ENCODE results near the gene GLIPR1.
A peak's percentile ranks its signal among the peaks of the same experiment; 100 is the strongest.
"Not testable (repeated sequence)": the region's sequence is repeated elsewhere in the genome, so short reads cannot be mapped to it uniquely, and the experiment has no call there.

GLIPR1 gene

DNA sequence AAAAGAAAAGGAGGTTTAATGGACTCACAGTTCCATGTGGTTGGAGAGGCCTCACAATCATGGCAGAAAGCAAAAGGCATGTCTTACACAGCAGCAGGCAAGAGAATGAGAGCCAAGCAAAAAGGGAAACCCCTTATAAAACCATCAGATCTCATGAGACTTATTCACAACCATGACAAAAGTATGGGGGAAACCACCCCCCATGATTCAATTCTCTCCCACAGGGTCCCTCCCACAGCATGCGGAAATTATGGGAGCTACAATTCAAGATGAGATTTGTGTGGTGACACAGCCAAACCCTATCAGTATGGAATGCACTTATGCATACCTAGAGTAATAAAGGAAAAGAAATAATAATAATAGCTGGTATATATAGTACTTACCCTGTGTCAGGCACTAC is 4.5 kb upstream of the GLIPR1 start:
- DNase-seq: no peak

- DNase-seq: no peak
Observed at GRCh38 chr12:75477137-75477536, 3.4 kb upstream of the GLIPR1 start.

DNA sequence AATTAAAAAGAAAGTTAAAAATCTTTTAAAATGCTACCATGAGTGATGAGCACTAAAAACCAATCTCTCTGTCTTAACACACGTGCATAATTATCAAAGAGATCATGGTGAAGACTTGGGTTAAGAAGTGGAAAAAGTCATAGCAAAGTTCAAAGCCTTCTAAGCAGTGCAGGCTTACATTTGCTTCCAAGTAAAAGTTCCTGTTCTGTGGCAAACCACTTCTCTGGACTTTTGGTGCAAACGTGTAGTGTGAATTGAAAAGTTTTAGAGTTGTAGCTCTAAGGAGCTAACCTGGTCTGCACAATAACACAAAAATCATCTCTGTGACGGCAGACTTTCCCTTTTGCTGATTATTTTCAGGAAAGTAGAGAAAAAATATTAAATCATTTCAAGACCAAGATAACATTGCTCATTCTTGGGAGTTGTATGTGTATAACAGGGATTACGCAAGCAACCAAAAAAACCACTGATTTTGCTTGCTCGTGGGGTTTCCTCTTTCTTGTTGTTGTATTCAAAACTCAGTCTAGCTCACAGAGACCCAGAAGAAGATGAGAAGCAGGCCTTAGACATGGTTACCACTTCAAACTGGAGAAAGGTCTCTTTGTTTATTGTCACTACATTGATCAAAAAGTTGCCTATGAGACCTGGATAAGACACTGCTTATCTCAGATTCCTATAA is 2.3 kb upstream of the GLIPR1 start:
- DNase-seq: no peak

DNA sequence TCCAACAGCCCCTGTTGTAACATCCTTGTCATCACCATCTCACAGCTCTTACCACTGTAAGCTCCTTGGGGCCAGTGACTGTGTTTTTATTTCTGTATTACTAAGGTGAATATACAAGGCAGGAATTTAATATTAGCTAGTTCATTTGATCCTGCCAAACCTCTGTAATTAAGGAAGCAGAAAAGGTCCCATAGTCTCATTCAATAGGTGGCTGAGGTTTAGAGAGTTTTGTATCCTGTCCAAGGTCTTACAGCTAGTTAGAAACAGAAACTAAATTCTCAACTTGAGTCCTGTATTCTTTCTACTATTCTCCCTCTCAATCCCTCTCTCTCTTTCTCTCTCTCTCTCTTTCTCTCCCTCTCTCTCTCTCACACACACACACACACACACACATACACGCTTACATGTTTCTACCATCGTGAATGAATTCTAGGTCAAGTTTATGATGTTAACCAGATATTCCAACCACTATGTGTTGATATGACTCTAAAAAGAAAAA is 543 bp upstream of the GLIPR1 start:
- DNase-seq: peak in 1 of 2 experiments; percentile 36

DNA sequence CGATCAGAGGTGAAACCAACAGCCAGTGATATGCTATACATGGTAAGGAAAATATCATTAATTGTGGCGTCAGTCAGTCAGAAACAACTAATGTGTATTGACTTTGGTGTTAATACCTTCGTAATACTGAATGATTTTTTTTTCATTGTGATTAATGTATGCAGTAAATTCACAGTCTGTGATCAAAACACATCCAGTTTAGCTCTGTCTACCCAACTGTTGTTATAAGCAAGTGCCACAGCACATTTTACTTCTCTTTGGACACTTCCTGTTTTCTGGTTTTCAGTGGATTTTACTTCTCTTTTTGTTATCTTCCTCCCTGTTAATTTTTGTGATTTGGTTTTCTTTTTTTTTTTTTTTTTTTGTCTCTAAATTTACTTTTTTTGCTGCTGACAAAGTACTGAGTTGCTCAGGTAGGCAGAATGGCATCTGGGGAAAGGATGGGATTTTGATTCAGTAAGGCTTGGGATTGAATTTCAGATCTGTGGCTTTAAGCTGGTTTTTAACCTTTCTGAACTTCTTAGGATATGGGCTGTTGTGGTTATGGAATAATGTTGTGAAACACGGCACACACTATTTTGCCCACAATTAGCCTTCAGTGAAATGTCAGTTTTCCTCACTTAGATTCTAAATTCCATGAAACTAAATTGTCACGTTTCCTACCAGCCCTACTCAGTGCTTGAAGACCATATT is 604 bp downstream of the GLIPR1 start:
- DNase-seq: peak in 1 of 2 experiments; percentile 39

GRCh38 chr12:75481774-75482173 is 1.2 kb downstream of the GLIPR1 start:
- DNase-seq: no peak

DNA sequence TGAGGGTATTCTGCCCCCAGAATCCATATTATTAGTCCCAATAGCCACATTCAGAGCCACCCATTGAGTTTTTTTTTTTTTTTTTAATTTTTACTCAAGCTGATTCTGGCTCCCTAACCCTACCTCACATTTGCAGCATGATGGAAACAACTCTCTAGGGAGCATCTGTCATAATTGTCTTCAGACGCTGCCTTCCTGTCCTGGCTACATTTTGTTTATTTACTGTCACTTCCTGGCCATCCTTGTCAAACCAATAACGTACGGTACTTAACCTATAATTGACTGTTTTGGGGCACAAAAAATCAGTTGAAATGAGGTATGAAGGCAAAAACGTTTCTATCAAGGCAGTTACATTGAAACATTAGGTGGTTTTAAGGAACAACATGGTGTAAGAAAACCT is 2.1 kb downstream of the GLIPR1 start:
- DNase-seq: no peak

GRCh38 chr12:75483431-75483830 is 2.9 kb downstream of the GLIPR1 start:
- DNase-seq: no peak

- not testable (repeated sequence) for DNase-seq
Observed at GRCh38 chr12:75484450-75484849, 3.9 kb downstream of the GLIPR1 start.

DNA sequence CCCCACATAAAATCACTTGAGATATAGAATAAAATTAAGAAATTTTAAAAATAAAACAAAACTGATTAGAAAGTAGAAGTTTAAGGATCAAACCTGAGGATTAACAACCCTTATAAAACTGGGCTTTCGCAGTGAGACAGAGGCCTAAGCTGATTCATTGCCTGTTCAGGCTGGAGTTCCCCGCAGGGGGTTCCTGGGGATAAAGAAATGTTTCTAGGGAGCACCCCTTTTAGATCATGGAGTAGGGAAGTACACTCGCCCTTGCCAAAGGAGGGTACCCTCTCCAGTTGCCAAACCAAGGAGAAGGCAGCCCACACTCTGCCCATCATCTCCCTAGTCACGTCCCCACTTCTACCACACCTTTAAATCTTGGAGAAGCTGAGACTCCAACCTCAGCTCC is 6.8 kb downstream of the GLIPR1 start:
- no peak for DNase-seq

- DNase-seq: peak in 1 of 2 experiments; percentile 27
Observed at GRCh38 chr12:75488553-75488952, 8.0 kb downstream of the GLIPR1 start.

GRCh38 chr12:75489187-75489586 is 8.6 kb downstream of the GLIPR1 start:
- no peak for DNase-seq

DNA sequence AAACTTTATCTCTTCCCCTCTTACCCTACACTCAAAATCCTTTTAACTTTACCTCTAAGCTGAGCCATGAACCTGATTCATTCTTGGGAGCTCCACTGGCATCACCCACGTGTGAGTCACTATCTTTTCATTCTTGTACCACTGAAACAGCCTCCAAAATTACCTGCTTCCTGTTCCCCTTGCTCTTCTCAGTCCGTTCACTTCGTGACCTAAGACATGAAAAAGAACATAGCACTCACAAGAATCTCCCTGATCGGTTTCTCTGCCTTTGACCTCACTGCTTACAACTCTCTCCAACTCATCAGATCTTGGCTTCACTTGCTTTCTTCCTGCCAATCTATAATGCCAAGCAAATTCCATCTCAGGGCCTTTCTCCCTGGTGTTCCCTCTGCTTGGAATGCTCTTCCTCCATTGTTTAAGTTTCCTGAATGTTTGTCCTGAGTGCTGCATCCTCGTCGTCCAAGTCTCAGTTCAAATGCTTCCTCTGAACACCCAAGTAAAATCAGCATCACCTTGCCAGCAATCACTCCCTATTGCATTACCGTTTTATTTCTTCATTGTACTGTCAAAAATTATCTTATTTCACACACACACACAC is 9.2 kb downstream of the GLIPR1 start:
- DNase-seq: peak; percentile 39 to 59

DNA sequence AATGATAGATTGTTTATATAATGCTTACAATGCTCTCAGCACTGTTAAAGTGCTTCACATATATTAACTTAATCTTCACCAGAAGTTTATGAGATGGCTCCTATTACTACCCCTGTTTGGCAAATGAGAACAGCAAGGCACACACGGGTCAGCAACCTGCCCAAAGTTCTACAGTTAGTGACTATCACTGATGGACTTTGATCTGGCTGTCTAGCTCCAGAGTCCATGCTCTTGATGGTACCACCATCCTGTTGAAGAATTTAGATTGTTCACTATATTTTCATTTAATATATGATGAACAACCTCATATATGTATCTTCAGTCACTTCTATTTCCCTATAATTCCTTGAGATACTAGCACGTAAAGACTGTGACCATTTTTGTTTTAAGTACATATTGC is 10.6 kb downstream of the GLIPR1 start:
- DNase-seq: no peak

- DNase-seq: no peak
Observed at GRCh38 chr12:75503459-75503858, 22.9 kb downstream of the GLIPR1 start.

- no peak for DNase-seq
Observed at GRCh38 chr12:75503866-75504265, 23.3 kb downstream of the GLIPR1 start.

GRCh38 chr12:75505706-75506312 is 25.3 kb downstream of the GLIPR1 start:
- peak in 1 of 2 experiments; percentile 52 for DNase-seq

- DNase-seq: no peak
Observed at GRCh38 chr12:75507086-75507485, 26.5 kb downstream of the GLIPR1 start.

- DNase-seq: no peak
Observed at GRCh38 chr12:75508159-75508558, 27.6 kb downstream of the GLIPR1 start.

- DNase-seq: no peak
Observed at GRCh38 chr12:75509621-75510020, 29.1 kb downstream of the GLIPR1 start.

DNA sequence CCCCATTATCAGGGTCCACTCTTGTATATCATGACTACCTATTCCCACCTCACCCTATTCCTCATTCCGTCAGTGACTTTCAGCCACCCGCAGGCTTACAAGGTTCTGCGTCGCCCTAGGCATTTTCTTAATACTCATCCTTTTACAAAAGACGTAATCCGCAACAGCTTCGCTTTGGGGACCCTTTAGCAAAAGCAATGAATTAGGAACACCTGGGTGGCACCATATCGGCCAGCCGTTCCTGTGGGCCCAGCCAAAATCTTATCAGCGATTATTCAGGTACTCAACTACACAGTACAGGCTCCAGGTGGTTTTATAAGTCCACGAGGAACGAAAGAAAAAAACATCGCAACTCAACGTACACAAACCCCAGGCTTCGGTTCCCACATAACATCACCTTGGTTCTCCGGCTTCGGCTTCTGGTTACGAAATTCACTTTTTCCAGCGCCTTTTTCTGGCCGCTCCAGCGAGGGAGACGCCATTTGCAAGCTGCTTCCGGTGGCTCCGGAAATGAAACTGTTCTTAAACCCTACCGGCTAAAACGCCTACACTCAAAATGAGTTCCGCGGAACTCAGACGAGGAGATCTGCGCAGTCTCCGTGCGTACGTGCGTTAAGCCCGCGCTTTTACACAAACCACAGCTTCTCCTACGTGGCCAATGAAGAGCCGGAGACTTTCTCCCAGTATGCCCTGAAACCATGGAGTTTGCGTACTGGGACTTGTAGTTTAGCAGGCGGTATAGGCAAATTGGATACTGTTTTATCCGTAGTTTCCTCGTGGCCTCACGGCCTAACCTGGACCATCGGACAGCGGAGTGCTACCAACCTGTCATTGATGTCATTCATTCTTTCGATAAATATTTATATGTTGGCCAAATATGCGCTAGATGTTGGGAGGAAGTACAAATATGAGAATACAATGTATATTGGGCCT is 30.8 kb downstream of the GLIPR1 start, which contains the start of gene KRR1:
Gene KRR1 (minus strand): TSS at position 494 of the 933 bp plus-strand sequence. CDS start 12 bp downstream, at position 482.
- peak; percentile 96 to 99 for DNase-seq

DNA sequence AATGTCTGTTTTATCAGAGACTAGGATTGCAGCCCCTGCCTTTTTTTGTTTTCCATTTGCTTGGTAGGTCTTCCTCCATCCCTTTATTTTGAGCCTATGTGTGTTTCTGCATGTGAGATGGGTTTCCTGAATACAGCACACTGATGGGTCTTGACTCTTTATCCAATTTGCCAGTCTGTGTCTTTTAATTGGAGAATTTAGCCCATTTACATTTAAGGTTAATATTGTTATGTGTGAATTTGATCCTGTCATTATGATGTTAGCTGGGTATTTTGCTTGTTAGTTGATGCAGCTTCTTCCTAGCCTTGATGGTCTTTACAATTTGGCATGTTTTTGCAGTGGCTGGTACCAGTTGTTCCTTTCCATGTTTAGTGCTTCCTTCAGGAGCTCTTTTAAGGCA is 40.7 kb downstream of the GLIPR1 start:
- DNase-seq: not testable (repeated sequence)

Data from SW 1271 (cell line).